ENCODE data around the gene SEMA4D. TPM values are rescaled to one million over a fixed set of nuclear protein-coding genes. Genes with fewer than 3 reads are reported as not detected.

Gene SEMA4D
- total and polyA plus RNA-seq, 2 of the 13 experiments (the other 11 are each of a cell fraction or from before 2014, with no cell fraction given), result 0.13 to 0.16 TPM

- in situ Hi-C loops (cut with HindIII; ENCODE audit: extremely low pct_ligation_motif_present, low pct_unique_long_range_greater_than_20kb), result no loop called here
- no peak for TF ChIP-seq FOXC1 (CRISPR knock-in tag; IDR thresholded peaks at IDR 0.05; ENCODE audit: borderline replicate concordance)
- no peak for TF ChIP-seq SATB2 (CRISPR knock-in tag; IDR thresholded peaks at IDR 0.05)
- no peak for TF ChIP-seq TOPORS (CRISPR knock-in tag; IDR thresholded peaks at IDR 0.05)
- no peak for TF ChIP-seq SIX4 (CRISPR knock-in tag; IDR thresholded peaks at IDR 0.05)
- TF ChIP-seq KDM1A (CRISPR knock-in tag; IDR thresholded peaks at IDR 0.05), result no peak
- TF ChIP-seq ZNF766 (CRISPR knock-in tag; IDR thresholded peaks at IDR 0.05; ENCODE audit: borderline replicate concordance), result no peak
- TF ChIP-seq, protein P1, sequence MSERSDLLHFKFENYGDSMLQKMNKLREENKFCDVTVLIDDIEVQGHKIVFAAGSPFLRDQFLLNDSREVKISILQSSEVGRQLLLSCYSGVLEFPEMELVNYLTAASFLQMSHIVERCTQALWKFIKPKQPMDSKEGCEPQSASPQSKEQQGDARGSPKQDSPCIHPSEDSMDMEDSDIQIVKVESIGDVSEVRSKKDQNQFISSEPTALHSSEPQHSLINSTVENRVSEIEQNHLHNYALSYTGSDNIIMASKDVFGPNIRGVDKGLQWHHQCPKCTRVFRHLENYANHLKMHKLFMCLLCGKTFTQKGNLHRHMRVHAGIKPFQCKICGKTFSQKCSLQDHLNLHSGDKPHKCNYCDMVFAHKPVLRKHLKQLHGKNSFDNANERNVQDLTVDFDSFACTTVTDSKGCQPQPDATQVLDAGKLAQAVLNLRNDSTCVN (CRISPR knock-in tag; IDR thresholded peaks at IDR 0.05; ENCODE audit: borderline replicate concordance), result no peak
- TF ChIP-seq RARA (CRISPR knock-in tag; IDR thresholded peaks at IDR 0.05), result no peak
- TF ChIP-seq ZNF331 (CRISPR knock-in tag; IDR thresholded peaks at IDR 0.05), result no peak
- TF ChIP-seq KLF16 (CRISPR knock-in tag; IDR thresholded peaks at IDR 0.05), result no peak
- TF ChIP-seq ZNF296 (CRISPR knock-in tag; conservative IDR thresholded peaks at IDR 0.05), result no peak
- no peak for TF ChIP-seq ZBTB3 (CRISPR knock-in tag; IDR thresholded peaks at IDR 0.05; ENCODE audit: borderline replicate concordance, low read depth)
- no peak for TF ChIP-seq ZNF775 (CRISPR knock-in tag; IDR thresholded peaks at IDR 0.05; ENCODE audit: borderline replicate concordance)
- TF ChIP-seq HNRNPLL (IDR thresholded peaks at IDR 0.05; ENCODE audit: low read depth, low read length, poor library complexity, severe bottlenecking), result no peak
- TF ChIP-seq ZNF30 (CRISPR knock-in tag; IDR thresholded peaks at IDR 0.05), result no peak
- no peak for TF ChIP-seq SNRNP70 (IDR thresholded peaks at IDR 0.05; ENCODE audit: low read depth, low read length)
- no peak for TF ChIP-seq LCORL (IDR thresholded peaks at IDR 0.05)
- no peak for TF ChIP-seq LCORL (CRISPR knock-in tag; IDR thresholded peaks at IDR 0.05)
- TF ChIP-seq NCOA5 (CRISPR knock-in tag; IDR thresholded peaks at IDR 0.05), result no peak
- TF ChIP-seq HES4 (CRISPR knock-in tag; IDR thresholded peaks at IDR 0.05; ENCODE audit: borderline replicate concordance), result no peak
Observed at GRCh38 chr9:89409466-89409865, 88.4 kb downstream of the SEMA4D start.

More at GRCh38 chr9:89409466-89409865, 88.4 kb downstream of the SEMA4D start:
- WGBS (ENCODE audit: low lambda C conversion rate), result 36% methylated on average over 4 of the region's 4 CpGs
- no peak overlapping the region for H3K27ac ChIP-seq (ENCODE audit: extremely low read length, insufficient read depth, low read length)
- no peaks in the 10 kb centered on the region for H4K20me1 ChIP-seq (ENCODE audit: insufficient read depth, low read length)
- DNase-seq (ENCODE audit: low spot score) (no peak), FAIRE-seq (no peak), ATAC-seq (no peak)
- CTCF ChIA-PET (ENCODE audit: low intra/inter-chr PET ratio, low total read pairs), result no interaction called here
- no peaks in the 10 kb centered on the region for H3K4me1 ChIP-seq (ENCODE audit: insufficient read depth, low read length)
- H3K9me3 ChIP-seq (ENCODE audit: low read length), result no peaks in the 10 kb centered on the region
- no peak overlapping the region for H3K9ac ChIP-seq (ENCODE audit: insufficient read depth, low read depth, low read length)
- no peaks in the 10 kb centered on the region for H3K36me3 ChIP-seq (replicated peaks in 1 of 2; ENCODE audit: control insufficient read depth in 1 of 2, insufficient read depth in 2 of 2, low read length in 2 of 2)
- no peak overlapping the region for H2AFZ ChIP-seq (ENCODE audit: low read length)
- POLR2A ChIA-PET, result no interaction called here
- intact Hi-C loops (cut with micrococcal nuclease; ENCODE audit: unreplicated experiment), result no loop called here
- no TSS peak for BruUV-seq (replicated peaks)
- H3K79me2 ChIP-seq (ENCODE audit: insufficient read depth, low read length), result no peaks in the 10 kb centered on the region
- H3K27me3 ChIP-seq (ENCODE audit: control insufficient read depth in 1 of 2, insufficient read depth in 2 of 2, low read length in 2 of 2), result no peaks in the 10 kb centered on the region
- no peak overlapping the region for H3K4me3 ChIP-seq (replicated peaks in 1 of 3; ENCODE audit: insufficient read depth in 1 of 3, low read depth in 2 of 3, low read length in 3 of 3)
- no peak overlapping the region for H3K4me2 ChIP-seq (ENCODE audit: low read depth, low read length)
